Endothelial cell of umbilical vein (primary cell): ENCODE results near the gene C17orf107. TPM values are rescaled to one million over a fixed set of nuclear protein-coding genes. Genes with fewer than 3 reads are reported as not detected.

ENCODE experiments used
- BruUV-seq: library from RNA; stranded (reverse); fragments of 400-500 nt; replicated peaks from 2 replicates; lab custom pipeline; 2021; lab: Mats Ljungman, UMichigan
- CTCF ChIA-PET: fragments of 300-600, 350-600 bp; sonication (Branson Sonifier 250); formaldehyde crosslinking; loops from one replicate; lab custom pipeline; 2021; ENCODE audit warnings: antibody characterized with exemption, inconsistent platforms; lab: Charles Lee
- POLR2A ChIA-PET: fragments of 300-600, 350-600 bp; sonication (Branson Sonifier 250); formaldehyde crosslinking; loops from one replicate; lab custom pipeline; 2021; ENCODE audit warnings: antibody characterized with exemption, inconsistent platforms; lab: Charles Lee
- DNase-seq: peaks from one replicate; pipeline ENCODE4 v3.0.0-alpha.2; 2011; ENCODE audit warnings: low read depth, low spot score
- FAIRE-seq: peaks from 2 replicates; lab custom pipeline; 2011; peaks lifted over from hg19 to GRCh38; lab: Jason Lieb, UNC
- H2AFZ ChIP-seq: 2 replicates; pipeline ENCODE4 v1.6.0; 2012; ENCODE audit warnings: low read depth, low read length, control low read depth, inconsistent platforms
- H3K27ac ChIP-seq: 2 replicates; pipeline ENCODE4 v1.5.1; 2011; ENCODE audit warnings: low read depth, mild to moderate bottlenecking, control low read depth, low read length, moderate library complexity; ENCODE audit not compliant: insufficient read depth
- H3K27me3 ChIP-seq, 2 experiments: 2 replicates each; pipeline versions ENCODE4 v1.6.0 to v1.6.1; 2011; ENCODE audit warnings: low read length in 2 of 2, mixed read lengths in 1 of 2; ENCODE audit not compliant: control insufficient read depth in 2 of 2, insufficient read depth in 2 of 2
- H3K36me3 ChIP-seq, 2 experiments: 2 replicates in 1 of 2; 3 replicates in 1 of 2; pipeline ENCODE4 v1.5.1; 2011; ENCODE audit warnings: low read length in 2 of 2, mild to moderate bottlenecking in 1 of 2, moderate library complexity in 1 of 2; ENCODE audit not compliant: control insufficient read depth in 2 of 2, insufficient read depth in 2 of 2; ENCODE audit errors: extremely low read depth in 1 of 2
- H3K4me1 ChIP-seq: 3 replicates; pipeline ENCODE4 v1.5.1; 2011; ENCODE audit warnings: mild to moderate bottlenecking, low read length; ENCODE audit not compliant: control insufficient read depth, insufficient read depth; ENCODE audit errors: extremely low read depth
- H3K4me2 ChIP-seq: 2 replicates; pipeline ENCODE4 v1.6.1; 2011; ENCODE audit warnings: low read length, control low read depth, mixed read lengths; ENCODE audit not compliant: insufficient read depth
- H3K4me3 ChIP-seq, 3 experiments: fragments of 200-600 bp in 1 of 3; sonication (generic), shearing (Covaris generic) in 1 of 3; replicated peaks in 1 of 3; 2 replicates each; pipeline ENCODE4 v1.5.1; 2011 to 2016; ENCODE audit warnings: control low read depth in 3 of 3, low read length in 3 of 3, mild to moderate bottlenecking in 2 of 3, inconsistent platforms in 1 of 3, low read depth in 1 of 3, moderate library complexity in 1 of 3; ENCODE audit not compliant: insufficient read depth in 1 of 3
- H3K79me2 ChIP-seq: 2 replicates; pipeline ENCODE4 v1.6.0; 2012; ENCODE audit warnings: low read length, inconsistent platforms; ENCODE audit not compliant: control insufficient read depth, insufficient read depth
- H3K9ac ChIP-seq: replicated peaks from 2 replicates; pipeline ENCODE3; 2011; ENCODE audit warnings: low read length, control low read depth; ENCODE audit not compliant: insufficient read depth; ENCODE audit errors: extremely low read depth
- H3K9me1 ChIP-seq: replicated peaks from 3 replicates; pipeline ENCODE4 v1.6.0; 2011; ENCODE audit warnings: mild to moderate bottlenecking, low read length; ENCODE audit not compliant: control insufficient read depth, insufficient read depth; ENCODE audit errors: extremely low read depth
- H3K9me3 ChIP-seq: replicated peaks from 2 replicates; pipeline ENCODE4 v1.5.1; 2012; ENCODE audit warnings: low read length, inconsistent platforms; ENCODE audit not compliant: control insufficient read depth, insufficient read depth
- H4K20me1 ChIP-seq: replicated peaks from 2 replicates; pipeline ENCODE3; 2011; ENCODE audit warnings: mild to moderate bottlenecking, low read length; ENCODE audit not compliant: control insufficient read depth, insufficient read depth; ENCODE audit errors: extremely low read depth
- CTCF ChIP-seq, 2 donors: IDR thresholded peaks; 1 replicate in 1 of 2; 2 replicates in 1 of 2; pipeline ENCODE4 v1.5.1; 2011; ENCODE audit warnings: low read length in 2 of 2, mild to moderate bottlenecking in 2 of 2, moderate library complexity in 2 of 2, control low read depth in 1 of 2, inconsistent platforms in 1 of 2, low read depth in 1 of 2; ENCODE audit not compliant: insufficient read depth in 1 of 2; ENCODE audit errors: extremely low read depth in 1 of 2
- EZH2 ChIP-seq: IDR thresholded peaks from 2 replicates; pipeline ENCODE4 v1.6.1; 2012; ENCODE audit warnings: borderline replicate concordance, low read depth, mild to moderate bottlenecking, moderate library complexity, low read length, inconsistent platforms; ENCODE audit not compliant: severe bottlenecking
- FOS ChIP-seq: IDR thresholded peaks from 2 replicates; pipeline ENCODE4 v1.6.1; 2011; ENCODE audit warnings: mild to moderate bottlenecking, low read length, moderate library complexity, borderline replicate concordance; ENCODE audit not compliant: insufficient read depth
- GATA2 ChIP-seq: IDR thresholded peaks from 2 replicates; pipeline ENCODE4 v1.7.0; 2011; ENCODE audit warnings: low read depth, mild to moderate bottlenecking, moderate library complexity, mixed read lengths, low read length; ENCODE audit not compliant: insufficient read length, insufficient read depth
- JUN ChIP-seq: IDR thresholded peaks from 2 replicates; pipeline ENCODE4 v1.6.1; 2011; ENCODE audit warnings: borderline replicate concordance, low read depth; ENCODE audit not compliant: insufficient read length, insufficient read depth
- MAX ChIP-seq: IDR thresholded peaks from 2 replicates; pipeline ENCODE4 v1.6.1; 2011; ENCODE audit not compliant: insufficient read depth, insufficient read length
- MYC ChIP-seq: IDR thresholded peaks from one replicate; pipeline ENCODE4 v1.6.1; 2011; ENCODE audit warnings: mild to moderate bottlenecking, low read depth, low read length
- POLR2A ChIP-seq: IDR thresholded peaks from 2 replicates; pipeline ENCODE4 v1.6.1; 2012; ENCODE audit warnings: low read depth, mild to moderate bottlenecking, control low read depth, low read length
- POLR2AphosphoS5 ChIP-seq: IDR thresholded peaks from 2 replicates; pipeline ENCODE4 v1.6.1; 2012; ENCODE audit warnings: low read depth, mild to moderate bottlenecking, control low read depth, low read length, moderate library complexity; ENCODE audit not compliant: insufficient read depth
- dilution Hi-C: fragments of 300-500 bp; cut with MboI; formaldehyde crosslinking; loops from one replicate; pipeline ENCODE4 v1.15.0; 2019; ENCODE audit warnings: low sequenced_read_pairs; ENCODE audit not compliant: extremely low pct_ligation_motif_present
- intact Hi-C: fragments of 100-400 bp; cut with micrococcal nuclease; formaldehyde crosslinking; loops from one replicate; pipeline ENCODE4 v1.10.0; 2022
- polyA plus RNA-seq, 4 experiments: library from polyadenylated mRNA; depleted of rRNA in 3 of 4; stranded (reverse) in 3 of 4; unstranded in 1 of 4; fragments of >200 nt; gene quantifications; 2 replicates each; pipeline versions ENCODE4 v1.2.1 to v1.2.3, GENCODE V29; 2011 to 2012; ENCODE audit warnings: missing spikeins in 1 of 4
- total RNA-seq: library from RNA; stranded (reverse); gene quantifications from 2 replicates; pipeline ENCODE4 v1.2.3, GENCODE V29; 2021

The C17orf107 gene
- total and polyA plus RNA-seq, 2 donors (not counting 3 experiments of a cell fraction or from before 2014, with no cell fraction given): 0.68 to 1.0 TPM

DNA sequence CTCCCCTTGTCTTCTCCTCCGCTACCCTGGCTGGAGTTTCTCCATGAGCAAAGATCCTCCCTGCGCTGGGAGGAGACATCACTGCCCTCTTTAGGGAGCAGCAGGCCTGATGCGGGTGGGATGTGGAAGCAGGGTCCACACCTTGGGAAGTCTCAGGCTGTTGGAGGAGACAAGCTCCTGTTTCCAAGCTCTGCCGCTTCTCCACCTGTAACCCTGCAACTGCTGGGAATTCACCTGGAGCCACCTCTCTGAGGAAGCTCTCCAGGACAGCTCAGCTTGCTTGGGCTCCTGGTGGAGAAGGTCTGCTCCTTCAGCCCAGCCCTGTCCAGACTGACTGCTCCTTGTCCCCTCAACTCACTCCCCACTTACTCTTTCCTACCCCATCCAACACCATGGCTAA, 14.8 kb upstream of the C17orf107 start:
- Histone ChIP-seq H3K36me3 (peaks cover 3 to 43% of the 10 kb centered on the region in 2 experiments), H3K9me3 (no peaks in the 10 kb centered on the region), H2AFZ (no peak overlapping the region), H3K27ac (no peak overlapping the region), H3K9me1 (no peaks in the 10 kb centered on the region), H4K20me1 (no peaks in the 10 kb centered on the region), H3K4me2 (no peak overlapping the region), H3K4me1 (no peaks in the 10 kb centered on the region), H3K9ac (no peak overlapping the region), H3K79me2 (no peaks in the 10 kb centered on the region), H3K4me3 (no peak overlapping the region), H3K27me3 (no peaks in the 10 kb centered on the region)
- no peak for FAIRE-seq
- POLR2A ChIA-PET: no interaction called here
- dilution Hi-C loops: no loop called here
- BruUV-seq: no TSS peak
- CTCF ChIA-PET: interaction anchor here (0.9 to 5.9 kb wide), 2 partner anchors 27 to 96 kb away, joined by 3 to 61 read pairs; partner anchors contain the start of genes GLTPD2 and VMO1
- no peak for DNase-seq
- intact Hi-C loops: no loop called here
- no peak for TF ChIP-seq CTCF (IDR thresholded peaks at IDR 0.05; ENCODE audit: extremely low read depth in 1 of 2, insufficient read depth in 1 of 2, low read depth in 1 of 2, low read length in 2 of 2)
- TF ChIP-seq GATA2: no peak
- no peak for TF ChIP-seq MAX
- no peak for TF ChIP-seq JUN
- TF ChIP-seq MYC: no peak
- TF ChIP-seq FOS: no peak
- no peak for TF ChIP-seq POLR2A
- no peak for TF ChIP-seq EZH2
- no peak for TF ChIP-seq POLR2AphosphoS5
